Putamen (tissue), 1 donor: ENCODE results near the gene PCDHGA9.
"Not testable (repeated sequence)": the region's sequence is repeated elsewhere in the genome, so short reads cannot be mapped to it uniquely, and the experiment has no call there.

Experiments
- DNase-seq: peaks from one replicate; pipeline ENCODE4 v3.0.0-alpha.2; 2016; ENCODE audit warnings: low spot score

Gene PCDHGA9

DNA sequence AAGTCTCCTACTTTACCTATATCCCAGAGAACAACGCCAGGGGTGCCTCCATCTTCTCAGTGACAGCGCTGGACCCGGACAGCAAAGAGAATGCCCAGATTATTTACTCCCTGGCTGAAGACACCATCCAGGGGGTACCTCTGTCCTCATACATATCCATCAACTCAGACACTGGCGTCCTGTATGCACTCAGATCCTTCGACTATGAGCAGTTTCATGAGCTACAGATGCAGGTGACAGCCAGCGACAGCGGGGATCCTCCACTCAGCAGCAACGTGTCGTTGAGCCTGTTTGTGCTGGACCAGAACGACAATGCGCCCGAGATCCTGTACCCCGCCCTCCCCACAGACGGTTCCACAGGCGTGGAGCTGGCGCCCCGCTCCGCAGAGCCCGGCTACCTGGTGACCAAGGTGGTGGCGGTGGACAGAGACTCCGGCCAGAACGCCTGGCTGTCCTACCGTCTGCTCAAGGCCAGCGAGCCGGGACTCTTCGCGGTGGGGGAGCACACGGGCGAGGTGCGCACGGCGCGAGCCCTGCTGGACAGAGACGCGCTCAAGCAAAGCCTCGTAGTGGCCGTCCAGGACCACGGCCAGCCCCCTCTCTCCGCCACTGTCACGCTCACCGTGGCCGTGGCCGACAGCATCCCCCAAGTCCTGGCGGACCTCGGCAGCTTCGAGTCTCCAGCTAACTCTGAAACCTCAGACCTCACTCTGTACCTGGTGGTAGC, 12.1 kb downstream of the PCDHGA9 start:
- not testable (repeated sequence) for DNase-seq

GRCh38 chr5:141415275-141415618, 12.7 kb downstream of the PCDHGA9 start:
- DNase-seq = not testable (repeated sequence)

- DNase-seq = not testable (repeated sequence)
Observed at GRCh38 chr5:141417494-141418172, 15.1 kb downstream of the PCDHGA9 start, which contains the start of gene PCDHGB7. Gene PCDHGB7, plus strand, starts transcription at chr5:141417677. Its CDS starts 183 bp downstream, at chr5:141417860.

DNA sequence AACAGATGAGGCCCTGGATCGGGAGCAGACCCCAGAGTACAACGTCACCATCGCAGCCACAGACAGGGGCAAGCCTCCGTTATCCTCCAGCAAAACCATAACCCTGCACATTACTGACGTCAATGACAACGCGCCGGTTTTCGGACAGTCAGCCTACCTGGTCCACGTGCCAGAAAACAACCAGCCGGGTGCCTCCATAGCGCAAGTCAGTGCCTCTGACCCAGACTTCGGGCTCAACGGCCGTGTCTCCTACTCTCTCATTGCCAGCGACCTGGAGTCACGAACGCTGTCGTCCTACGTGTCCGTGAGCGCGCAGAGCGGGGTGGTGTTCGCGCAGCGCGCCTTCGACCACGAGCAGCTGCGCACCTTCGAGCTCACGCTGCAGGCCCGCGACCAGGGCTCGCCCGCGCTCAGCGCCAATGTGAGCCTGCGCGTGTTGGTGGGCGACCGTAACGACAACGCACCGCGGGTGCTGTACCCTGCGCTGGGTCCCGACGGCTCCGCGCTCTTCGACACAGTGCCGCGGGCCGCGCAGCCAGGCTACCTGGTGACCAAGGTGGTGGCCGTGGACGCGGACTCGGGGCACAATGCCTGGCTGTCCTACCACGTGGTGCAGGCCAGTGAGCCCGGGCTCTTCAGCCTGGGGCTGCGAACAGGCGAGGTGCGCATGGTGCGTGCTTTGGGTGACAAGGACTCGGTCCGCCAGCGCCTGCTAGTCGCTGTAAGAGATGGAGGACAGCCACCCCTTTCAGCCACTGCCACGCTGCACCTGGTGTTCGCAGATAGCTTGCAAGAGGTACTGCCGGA, 16.7 kb downstream of the PCDHGA9 start:
- no peak for DNase-seq

GRCh38 chr5:141420855-141421488, 18.4 kb downstream of the PCDHGA9 start, which contains the start of gene PCDHGA11:
Gene PCDHGA11, plus strand, starts transcription at chr5:141421051. Its CDS starts 177 bp downstream, at chr5:141421228.
- no peak for DNase-seq

- DNase-seq = no peak
Observed at GRCh38 chr5:141421489-141421855, 18.9 kb downstream of the PCDHGA9 start.

- DNase-seq = no peak
Observed at GRCh38 chr5:141422742-141423291, 20.2 kb downstream of the PCDHGA9 start.

GRCh38 chr5:141427783-141428426, 25.3 kb downstream of the PCDHGA9 start:
- DNase-seq = no peak

DNA sequence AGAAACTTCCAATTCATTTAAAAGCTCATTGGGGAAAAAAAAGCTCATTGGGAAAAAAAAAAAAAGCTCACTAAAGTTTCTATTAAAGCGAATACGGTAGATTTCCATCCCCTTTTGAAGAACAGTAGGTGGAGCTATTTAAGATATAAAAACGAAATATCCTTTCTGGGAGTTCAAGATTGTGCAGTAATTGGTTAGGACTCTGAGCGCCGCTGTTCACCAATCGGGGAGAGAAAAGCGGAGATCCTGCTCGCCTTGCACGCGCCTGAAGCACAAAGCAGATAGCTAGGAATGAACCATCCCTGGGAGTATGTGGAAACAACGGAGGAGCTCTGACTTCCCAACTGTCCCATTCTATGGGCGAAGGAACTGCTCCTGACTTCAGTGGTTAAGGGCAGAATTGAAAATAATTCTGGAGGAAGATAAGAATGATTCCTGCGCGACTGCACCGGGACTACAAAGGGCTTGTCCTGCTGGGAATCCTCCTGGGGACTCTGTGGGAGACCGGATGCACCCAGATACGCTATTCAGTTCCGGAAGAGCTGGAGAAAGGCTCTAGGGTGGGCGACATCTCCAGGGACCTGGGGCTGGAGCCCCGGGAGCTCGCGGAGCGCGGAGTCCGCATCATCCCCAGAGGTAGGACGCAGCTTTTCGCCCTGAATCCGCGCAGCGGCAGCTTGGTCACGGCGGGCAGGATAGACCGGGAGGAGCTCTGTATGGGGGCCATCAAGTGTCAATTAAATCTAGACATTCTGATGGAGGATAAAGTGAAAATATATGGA, 27.9 kb downstream of the PCDHGA9 start, which contains the start of gene PCDHGA12:
PCDHGA12 (plus strand) TSS at position 176 of the 782 bp plus-strand sequence; CDS start at position 429, 253 bp downstream.
- peak; percentile 16 for DNase-seq

DNA sequence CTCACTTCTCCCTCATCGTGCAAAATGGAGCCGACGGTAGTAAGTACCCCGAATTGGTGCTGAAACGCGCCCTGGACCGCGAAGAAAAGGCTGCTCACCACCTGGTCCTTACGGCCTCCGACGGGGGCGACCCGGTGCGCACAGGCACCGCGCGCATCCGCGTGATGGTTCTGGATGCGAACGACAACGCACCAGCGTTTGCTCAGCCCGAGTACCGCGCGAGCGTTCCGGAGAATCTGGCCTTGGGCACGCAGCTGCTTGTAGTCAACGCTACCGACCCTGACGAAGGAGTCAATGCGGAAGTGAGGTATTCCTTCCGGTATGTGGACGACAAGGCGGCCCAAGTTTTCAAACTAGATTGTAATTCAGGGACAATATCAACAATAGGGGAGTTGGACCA, 28.7 kb downstream of the PCDHGA9 start:
- no peak for DNase-seq

DNA sequence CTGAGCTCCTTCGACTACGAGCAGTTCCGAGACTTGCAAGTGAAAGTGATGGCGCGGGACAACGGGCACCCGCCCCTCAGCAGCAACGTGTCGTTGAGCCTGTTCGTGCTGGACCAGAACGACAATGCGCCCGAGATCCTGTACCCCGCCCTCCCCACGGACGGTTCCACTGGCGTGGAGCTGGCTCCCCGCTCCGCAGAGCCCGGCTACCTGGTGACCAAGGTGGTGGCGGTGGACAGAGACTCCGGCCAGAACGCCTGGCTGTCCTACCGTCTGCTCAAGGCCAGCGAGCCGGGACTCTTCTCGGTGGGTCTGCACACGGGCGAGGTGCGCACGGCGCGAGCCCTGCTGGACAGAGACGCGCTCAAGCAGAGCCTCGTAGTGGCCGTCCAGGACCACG, 29.7 kb downstream of the PCDHGA9 start:
- DNase-seq = not testable (repeated sequence)

- not testable (repeated sequence) for DNase-seq
Observed at GRCh38 chr5:141432726-141433125, 30.1 kb downstream of the PCDHGA9 start.

DNA sequence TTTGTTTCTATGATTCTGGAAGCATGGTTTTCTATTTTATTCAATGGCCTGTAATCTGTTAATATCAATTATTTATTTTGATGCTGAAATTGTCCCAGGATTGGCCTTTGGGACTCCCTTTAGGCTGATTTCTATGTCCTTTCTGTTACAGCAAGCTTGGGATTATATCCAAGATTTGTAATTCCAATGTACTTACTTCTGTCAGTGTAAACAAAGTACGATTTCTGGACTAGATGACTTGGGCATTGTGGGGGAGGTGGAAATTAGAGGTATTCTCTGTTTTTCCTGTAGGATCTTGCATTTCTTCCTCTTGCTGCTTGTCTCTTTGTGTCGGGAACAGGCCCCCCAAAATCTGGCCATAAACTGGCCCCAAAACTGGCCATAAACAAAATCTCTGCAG, 31.4 kb downstream of the PCDHGA9 start:
- DNase-seq = no peak

- no peak for DNase-seq
Observed at GRCh38 chr5:141437221-141437620, 34.6 kb downstream of the PCDHGA9 start.

DNA sequence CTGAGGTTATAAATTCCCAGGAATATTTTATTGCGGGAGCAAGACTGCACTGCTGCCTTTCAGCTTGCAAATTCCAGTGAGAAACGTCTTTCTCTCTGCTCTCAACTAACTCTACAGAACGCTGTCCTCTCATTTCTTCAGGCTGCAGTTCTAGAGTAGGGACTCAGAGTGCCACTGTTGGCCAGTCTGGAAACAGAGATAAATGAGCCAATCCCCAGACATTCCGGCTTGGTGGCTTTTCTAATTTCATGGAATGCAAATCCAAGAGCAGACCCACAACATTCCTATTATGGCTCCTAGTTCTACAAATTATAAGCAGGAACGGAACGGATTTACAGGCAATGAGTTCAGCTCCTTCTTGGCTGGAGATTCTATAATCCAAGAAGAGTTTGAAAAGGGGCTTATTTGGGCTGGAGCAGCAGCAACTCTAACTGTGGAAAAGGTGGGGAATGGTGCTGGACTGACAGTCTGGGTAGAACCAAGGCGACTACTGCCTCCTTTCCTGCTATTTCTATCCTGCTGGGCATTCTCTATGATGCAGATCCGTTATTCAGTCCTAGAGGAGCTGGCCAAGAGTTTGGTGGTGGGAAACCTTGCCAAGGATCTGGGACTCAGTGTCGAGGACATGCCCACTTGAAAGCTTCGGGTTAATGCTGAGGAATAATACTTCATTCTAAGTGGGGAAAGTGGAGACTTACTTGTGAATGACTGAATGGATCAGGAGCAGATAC, 37.0 kb downstream of the PCDHGA9 start:
- DNase-seq = no peak

- no peak for DNase-seq
Observed at GRCh38 chr5:141440341-141440740, 37.8 kb downstream of the PCDHGA9 start.

DNA sequence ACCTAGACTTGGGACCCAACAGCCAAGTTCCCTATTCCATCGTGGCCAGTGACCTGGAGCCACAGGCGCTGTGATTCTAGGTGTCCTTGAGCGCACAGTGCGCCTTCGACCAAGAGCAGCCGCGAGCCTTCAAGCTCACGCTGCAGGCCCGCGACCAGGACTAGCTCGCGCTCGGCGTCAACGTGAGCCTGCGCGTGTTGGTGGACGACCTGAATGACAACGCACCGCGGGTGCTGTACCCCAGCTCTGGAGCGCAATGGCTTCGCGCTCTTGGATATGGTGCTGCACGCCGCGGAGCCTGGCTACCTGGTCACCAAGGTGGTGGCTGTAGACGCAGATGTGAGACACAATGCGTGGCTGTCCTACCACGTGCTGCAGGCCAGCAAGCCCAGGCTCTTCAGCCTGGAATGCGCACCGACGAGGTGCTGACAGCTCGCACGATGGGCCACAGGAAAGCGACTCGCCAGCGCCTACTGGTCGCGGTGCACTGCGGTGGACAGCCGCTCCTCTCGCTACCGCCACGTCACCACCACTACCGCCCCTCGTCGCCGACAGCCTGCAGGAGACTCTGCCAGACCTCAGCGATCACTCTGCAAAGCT, 39.1 kb downstream of the PCDHGA9 start:
- DNase-seq = no peak
